Lower leg skin (tissue), 3 donors: ENCODE measurements around the gene TRIM45.

Experiments used
- CTCF ChIP-seq, 3 donors: fragments of 450-650 bp; IDR thresholded peaks; one replicate each; pipeline ENCODE4 v1.5.1; 2016; ENCODE audit warnings: antibody characterized with exemption in 3 of 3, mild to moderate bottlenecking in 3 of 3, moderate library complexity in 2 of 3
- POLR2A ChIP-seq, 2 donors: fragments of 450-650 bp; IDR thresholded peaks; one replicate each; pipeline ENCODE4 v1.6.1; 2016 to 2017; ENCODE audit warnings: antibody characterized with exemption in 2 of 2, mild to moderate bottlenecking in 1 of 2, moderate library complexity in 1 of 2

- no peak for TF ChIP-seq CTCF (IDR thresholded peaks at IDR 0.05)
- TF ChIP-seq POLR2A (IDR thresholded peaks at IDR 0.05) = no peak
Observed at GRCh38 chr1:117161887-117162286, 40.3 kb upstream of the TRIM45 start.
